Measurements from ENCODE around the gene SEC14L3. TPM values are rescaled to one million over a fixed set of nuclear protein-coding genes. Genes with fewer than 3 reads are reported as not detected.

SEC14L3 gene
- total and polyA plus RNA-seq, 2 donors (not counting 3 experiments of a cell fraction or from before 2014, with no cell fraction given) = not detected

- intact Hi-C loops (cut with micrococcal nuclease) (no loop called here), dilution Hi-C loops (cut with MboI; ENCODE audit: extremely low pct_ligation_motif_present, low sequenced_read_pairs) (no loop called here)
- Histone ChIP-seq H3K4me2 (ENCODE audit: insufficient read depth, low read length) (no peak overlapping the region), H3K27me3 (ENCODE audit: control insufficient read depth in 2 of 2, insufficient read depth in 2 of 2, low read length in 2 of 2) (peaks cover 11% of the 10 kb centered on the region in 2 experiments), H2AFZ (ENCODE audit: low read depth, low read length) (no peak overlapping the region), H3K4me3 (replicated peaks in 1 of 3; ENCODE audit: insufficient read depth in 1 of 3, low read depth in 1 of 3, low read length in 3 of 3) (no peak overlapping the region), H4K20me1 (replicated peaks; ENCODE audit: control insufficient read depth, extremely low read depth, insufficient read depth, low read length) (no peaks in the 10 kb centered on the region), H3K27ac (ENCODE audit: insufficient read depth, low read depth, low read length) (no peak overlapping the region), H3K79me2 (ENCODE audit: control insufficient read depth, insufficient read depth, low read length) (no peaks in the 10 kb centered on the region), H3K4me1 (ENCODE audit: control insufficient read depth, extremely low read depth, insufficient read depth, low read length) (no peaks in the 10 kb centered on the region), H3K9ac (replicated peaks; ENCODE audit: extremely low read depth, insufficient read depth, low read length) (no peak overlapping the region), H3K36me3 (ENCODE audit: control insufficient read depth in 2 of 2, extremely low read depth in 1 of 2, insufficient read depth in 2 of 2, low read length in 2 of 2) (no peaks in the 10 kb centered on the region), H3K9me3 (replicated peaks; ENCODE audit: control insufficient read depth, insufficient read depth, low read length) (no peaks in the 10 kb centered on the region), H3K9me1 (replicated peaks; ENCODE audit: control insufficient read depth, extremely low read depth, insufficient read depth, low read length) (no peaks in the 10 kb centered on the region)
- CTCF ChIA-PET = interaction anchor here (1.6 kb wide), 1 partner anchor 10 kb away, joined by 5 read pairs; no protein-coding TSS in a partner anchor
- TF ChIP-seq EZH2 (IDR thresholded peaks at IDR 0.05; ENCODE audit: borderline replicate concordance, low read depth, low read length, severe bottlenecking) (no peak), CTCF (IDR thresholded peaks at IDR 0.05; ENCODE audit: extremely low read depth in 1 of 2, insufficient read depth in 1 of 2, low read depth in 1 of 2, low read length in 2 of 2) (no peak), FOS (IDR thresholded peaks at IDR 0.05; ENCODE audit: borderline replicate concordance, insufficient read depth, low read length) (no peak), POLR2AphosphoS5 (IDR thresholded peaks at IDR 0.05; ENCODE audit: insufficient read depth, low read depth, low read length) (no peak), POLR2A (IDR thresholded peaks at IDR 0.05; ENCODE audit: low read depth, low read length) (no peak), MYC (IDR thresholded peaks at IDR 0.05; ENCODE audit: low read depth, low read length) (no peak), MAX (IDR thresholded peaks at IDR 0.05; ENCODE audit: insufficient read depth, insufficient read length) (no peak), GATA2 (IDR thresholded peaks at IDR 0.05; ENCODE audit: insufficient read depth, insufficient read length, low read depth, low read length) (no peak), JUN (IDR thresholded peaks at IDR 0.05; ENCODE audit: borderline replicate concordance, insufficient read depth, insufficient read length, low read depth) (no peak)
- POLR2A ChIA-PET = no interaction called here
- DNase-seq (ENCODE audit: low read depth, low spot score) = no peak
- no TSS peak for BruUV-seq (replicated peaks)
- no peak for FAIRE-seq
These were observed 2.3 kb upstream of the SEC14L3 start for GRCh38 chr22:30474121-30474520.
